ENCODE measurements around the gene ACSS3.

ACSS3 gene

DNA sequence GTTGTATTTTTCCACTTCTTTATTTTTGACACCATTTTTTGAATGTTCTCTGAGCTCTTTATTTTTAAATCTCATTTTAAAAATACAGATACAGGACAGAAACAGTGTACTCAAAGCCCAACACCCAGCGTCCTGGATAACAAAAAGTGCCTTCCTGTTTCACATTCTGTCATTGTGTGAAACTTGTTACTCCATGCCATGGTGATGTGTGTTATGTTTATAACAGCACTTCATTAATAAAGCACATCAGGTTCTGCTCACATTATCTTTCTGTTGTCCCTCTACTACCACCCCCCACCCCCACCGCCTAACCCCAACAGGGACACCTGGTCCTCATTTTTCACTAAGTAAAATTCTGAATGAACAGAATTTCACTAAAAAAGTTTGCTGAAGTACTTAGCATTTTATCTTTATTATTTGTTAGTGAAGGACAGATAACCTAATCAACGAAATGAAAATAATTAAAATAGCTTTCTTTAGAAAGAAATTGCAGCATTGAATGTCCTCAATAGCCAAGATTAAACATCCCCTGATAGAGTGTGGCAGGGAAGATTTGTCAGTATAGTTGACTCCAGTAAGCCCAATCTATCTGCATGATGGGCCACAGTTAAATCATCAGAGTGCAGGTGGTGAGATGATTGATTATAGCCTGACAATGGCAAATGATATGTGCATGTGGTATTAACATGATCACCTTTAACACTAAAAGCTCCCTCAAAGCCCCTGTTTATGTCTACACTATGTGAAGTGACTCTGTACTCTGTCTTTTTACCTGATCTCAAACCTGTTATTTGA, 153.9 kb downstream of the ACSS3 start:
- DNase-seq (ENCODE audit: low read depth): no peak

DNA sequence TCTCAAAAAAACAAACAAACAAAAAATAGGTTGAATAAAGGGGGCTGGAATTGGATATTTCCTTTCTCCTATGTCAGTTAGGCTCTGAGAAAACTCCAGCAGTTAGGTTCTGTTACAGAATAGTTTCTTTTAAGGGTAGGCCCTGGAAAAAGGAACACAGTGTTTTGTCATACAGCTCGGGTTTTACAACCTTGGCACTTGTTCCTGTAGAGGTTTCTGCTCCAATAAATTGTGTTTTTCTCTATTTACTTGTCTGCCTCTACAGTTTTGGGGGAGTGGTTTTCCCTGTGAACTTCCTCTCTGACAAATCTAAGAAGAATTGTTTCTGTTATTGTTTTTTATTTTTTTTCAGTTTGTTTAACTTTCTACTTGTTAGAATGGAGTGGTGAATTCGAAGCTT, 167.6 kb downstream of the ACSS3 start:
- DNase-seq (ENCODE audit: low read depth): no peak

DNA sequence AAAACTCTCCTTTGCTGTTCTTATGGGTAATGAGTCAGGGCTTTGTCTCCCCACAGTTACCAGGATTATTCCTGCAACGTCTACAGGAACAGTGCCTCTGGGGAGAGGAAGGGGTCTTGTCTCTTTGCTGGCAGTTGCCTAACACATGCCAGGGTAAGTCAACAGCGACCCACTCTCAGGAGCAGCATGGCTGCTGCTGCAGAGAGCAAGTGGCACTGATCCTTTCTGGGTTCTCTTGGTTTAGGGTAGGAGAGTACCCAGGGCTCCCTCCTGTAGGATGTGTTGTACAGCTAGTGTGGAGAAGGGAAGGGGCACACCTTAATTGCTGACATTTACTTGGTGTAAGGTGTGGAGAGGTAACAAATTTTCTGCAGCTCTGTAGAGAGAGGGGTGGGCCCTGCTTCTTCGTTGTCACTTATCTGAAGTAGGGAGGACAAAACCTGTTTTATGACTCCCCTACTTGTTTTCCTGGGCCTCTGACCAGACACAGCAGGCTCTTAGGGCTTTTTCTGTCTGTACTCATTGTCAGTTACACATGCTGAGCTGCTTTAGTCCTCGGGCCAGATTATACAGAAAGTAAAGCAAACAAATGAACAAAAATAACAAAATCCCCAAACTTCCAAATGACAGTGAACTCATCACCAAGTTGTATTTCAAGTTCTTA, 168.2 kb downstream of the ACSS3 start:
- no peak for DNase-seq (ENCODE audit: low read depth)

DNA sequence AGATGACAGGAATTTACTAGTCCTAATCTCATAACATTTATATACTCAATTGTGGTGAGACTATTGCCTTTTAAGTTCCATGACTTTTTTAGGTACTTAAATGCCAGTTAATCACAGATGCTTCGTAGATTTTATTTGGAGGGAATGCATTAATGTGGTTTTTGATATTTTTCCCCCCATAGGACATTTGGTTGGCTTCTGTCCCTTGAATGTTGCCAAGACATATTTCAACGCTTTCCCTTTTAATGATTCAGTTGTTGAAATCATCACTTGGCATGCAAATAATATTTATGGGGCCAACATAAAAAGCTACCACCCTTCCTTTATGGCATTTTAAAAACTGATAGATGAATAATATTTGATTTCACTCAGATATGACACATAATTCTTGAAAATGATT, 172.1 kb downstream of the ACSS3 start:
- DNase-seq (ENCODE audit: low read depth): no peak

DNA sequence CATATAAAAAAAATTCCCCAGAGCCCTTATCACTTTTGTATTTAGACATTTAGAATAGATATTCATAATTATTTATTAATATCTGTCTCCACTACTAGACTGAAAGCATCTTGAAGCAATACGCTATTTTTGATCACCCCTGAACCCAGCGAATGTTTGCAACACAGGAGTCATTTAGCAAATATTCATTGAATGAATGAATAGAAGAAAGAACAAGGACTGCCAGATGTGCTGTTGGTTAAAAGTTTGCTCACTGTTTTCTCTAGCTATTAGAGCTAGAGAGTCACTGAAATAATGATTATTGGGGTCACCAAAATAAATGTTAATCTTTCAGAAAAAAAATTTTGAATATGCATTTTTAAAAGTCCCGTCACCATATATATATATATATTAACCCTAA, 174.3 kb downstream of the ACSS3 start:
- no peak for DNase-seq (ENCODE audit: low read depth)

- no peak for DNase-seq (ENCODE audit: low read depth)
These were observed 175.5 kb downstream of the ACSS3 start for GRCh38 chr12:81253360-81253759.

DNA sequence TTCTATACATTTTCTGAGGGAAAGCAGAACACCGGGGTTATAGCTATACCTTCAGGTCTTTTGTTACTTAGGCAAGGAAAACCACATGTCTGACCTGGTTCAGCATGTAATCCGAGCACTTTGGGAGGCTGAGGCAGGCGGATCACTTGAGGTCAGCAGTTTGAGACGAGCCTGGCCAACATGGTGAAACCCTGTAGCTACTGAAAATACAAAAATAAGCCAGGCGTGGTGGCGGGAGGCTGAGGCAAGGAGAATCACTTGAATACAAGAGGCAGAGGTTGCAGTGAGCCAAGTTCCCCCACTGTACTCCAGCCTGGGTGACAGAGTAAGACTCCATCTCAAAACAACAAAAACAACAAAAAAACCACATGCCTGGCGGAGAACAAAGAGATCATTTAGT, 177.6 kb downstream of the ACSS3 start:
- DNase-seq (ENCODE audit: low read depth): no peak

GRCh38 chr12:81255947-81256346, 178.1 kb downstream of the ACSS3 start:
- DNase-seq (ENCODE audit: low read depth): no peak

DNA sequence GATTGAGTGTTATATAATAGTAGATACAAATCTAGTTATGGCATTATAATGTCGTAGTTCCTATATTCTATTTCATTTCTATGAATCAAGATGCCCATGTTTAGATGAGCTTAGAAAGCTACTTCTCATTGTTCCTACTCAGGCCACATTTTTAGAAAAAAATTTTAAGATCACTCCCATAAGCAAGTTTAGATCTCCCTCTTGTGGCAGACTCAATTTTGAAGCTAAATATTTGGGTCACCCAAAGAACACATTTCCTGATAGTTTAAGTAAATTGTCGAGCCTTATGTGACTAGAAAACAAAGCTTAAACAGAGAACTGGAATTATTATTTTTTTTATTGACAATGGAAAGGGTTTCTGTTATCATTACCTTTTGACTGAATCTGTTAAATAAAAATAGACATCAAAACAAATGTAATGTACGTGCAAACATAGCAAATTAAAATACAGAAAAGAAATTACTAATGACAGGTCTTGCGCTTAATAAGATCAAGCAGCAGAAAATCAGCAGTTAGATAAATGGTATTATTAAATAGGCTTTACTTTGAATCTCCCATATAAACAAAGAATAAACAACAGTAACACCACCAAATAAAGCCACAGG, 180.2 kb downstream of the ACSS3 start:
- DNase-seq (ENCODE audit: low read depth): no peak

- no peak for DNase-seq (ENCODE audit: low read depth)
These were observed 181.5 kb downstream of the ACSS3 start for GRCh38 chr12:81259360-81259759.

- DNase-seq (ENCODE audit: low read depth): no peak
These were observed 183.8 kb downstream of the ACSS3 start for GRCh38 chr12:81261508-81262207.

DNA sequence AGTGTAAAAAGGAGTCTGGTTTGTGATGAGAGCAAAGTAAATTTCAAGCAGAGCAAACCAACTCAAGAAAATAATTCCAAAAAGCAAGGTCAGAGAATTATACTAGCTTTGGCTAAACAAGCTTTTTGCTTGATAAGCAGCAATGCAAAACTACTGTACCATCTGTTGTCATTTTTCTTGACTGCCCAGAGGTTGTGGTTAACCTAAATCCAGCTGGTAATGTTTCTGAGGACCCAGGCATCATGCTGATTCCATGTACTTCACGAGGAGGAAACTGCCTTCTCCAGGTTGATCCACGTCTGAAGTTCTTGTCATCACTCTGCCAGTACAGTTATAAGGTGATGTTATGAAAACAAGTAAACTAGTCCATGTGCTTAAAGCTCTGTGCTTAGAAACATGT, 185.2 kb downstream of the ACSS3 start:
- DNase-seq (ENCODE audit: low read depth): no peak

- no peak for DNase-seq (ENCODE audit: low read depth)
These were observed 192.5 kb downstream of the ACSS3 start for GRCh38 chr12:81270385-81270784.

- no peak for DNase-seq (ENCODE audit: low read depth)
These were observed 197.0 kb downstream of the ACSS3 start for GRCh38 chr12:81274637-81275529.

GRCh38 chr12:81284137-81284536, 206.3 kb downstream of the ACSS3 start:
- no peak for DNase-seq (ENCODE audit: low read depth)

DNA sequence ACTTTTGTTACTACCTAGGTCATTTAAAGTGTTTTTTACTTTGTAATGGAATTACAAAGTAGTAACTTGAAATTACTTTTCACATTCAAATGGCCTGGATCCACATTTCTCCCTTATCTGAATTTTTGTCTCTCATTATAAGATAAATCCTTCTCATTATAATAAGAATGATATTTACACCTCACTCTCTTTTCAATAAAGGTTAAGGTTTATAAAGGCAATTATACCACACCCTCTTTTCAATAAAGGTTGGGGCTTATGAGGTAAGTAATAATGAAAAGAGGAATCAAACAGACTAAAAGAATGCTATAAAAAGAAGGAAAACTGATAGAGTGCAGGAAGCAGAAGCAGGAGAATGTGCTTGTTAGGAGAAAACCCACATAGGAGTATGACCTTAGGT, 210.8 kb downstream of the ACSS3 start:
- DNase-seq (ENCODE audit: low read depth): no peak

DNA sequence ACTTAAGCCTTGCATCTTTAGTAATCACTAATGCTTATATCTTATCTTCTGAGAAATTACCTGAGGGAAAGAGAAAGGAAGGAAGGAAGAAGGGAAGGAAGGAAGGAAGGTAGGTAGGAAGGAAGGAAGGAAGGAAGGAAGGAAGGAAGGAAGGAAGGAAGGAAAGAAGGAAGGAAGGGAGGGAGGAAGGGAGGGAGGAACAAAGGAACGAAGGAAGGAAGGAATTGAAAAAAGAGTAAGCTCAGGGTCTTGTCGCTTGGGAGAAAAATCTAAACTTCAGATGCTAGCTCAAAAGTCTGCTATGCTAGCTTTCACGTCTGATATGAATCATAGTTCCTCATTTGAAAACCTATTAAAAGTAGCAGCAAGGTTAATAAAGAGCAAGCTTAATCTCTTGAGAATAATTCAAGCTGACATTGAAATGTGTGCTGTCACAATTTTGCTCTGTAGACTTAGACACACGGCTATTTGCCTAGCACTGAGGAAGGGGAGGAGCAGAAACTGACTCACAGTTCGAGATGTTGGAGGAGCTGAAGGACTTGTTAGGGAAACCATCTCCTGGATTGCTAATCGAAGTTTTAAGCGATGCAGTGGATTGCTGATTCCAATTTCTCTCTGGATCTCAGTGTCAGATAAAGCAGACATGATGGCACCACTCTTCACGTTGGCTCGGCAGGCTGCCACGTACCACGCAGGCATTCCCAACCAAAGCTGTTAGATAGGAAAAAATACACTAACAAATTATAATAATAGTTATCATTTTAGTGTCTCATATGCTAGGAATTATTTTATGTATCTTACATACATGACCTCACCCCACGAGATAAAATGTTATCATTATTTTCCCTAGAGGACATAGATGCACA, 216.7 kb downstream of the ACSS3 start:
- DNase-seq (ENCODE audit: low read depth): no peak

DNA sequence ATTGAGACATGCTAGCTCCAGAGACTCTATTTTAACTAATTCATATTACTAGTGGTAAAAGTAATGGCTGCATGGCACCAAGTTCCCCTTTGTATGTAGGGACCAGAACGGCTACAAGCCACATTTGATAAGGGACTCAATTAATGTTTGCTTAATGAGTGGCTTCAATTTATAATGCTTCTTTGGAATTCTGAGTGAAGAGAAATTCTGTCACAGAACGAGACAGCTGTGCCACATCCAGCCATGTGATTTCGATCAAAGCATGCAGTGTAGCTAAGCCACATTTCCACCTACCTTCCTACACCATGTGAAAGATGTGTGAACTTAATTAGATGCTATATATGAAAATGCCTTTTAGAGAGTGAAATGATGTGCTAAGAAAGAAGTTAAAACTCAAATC, 217.4 kb downstream of the ACSS3 start:
- DNase-seq (ENCODE audit: low read depth): no peak

DNA sequence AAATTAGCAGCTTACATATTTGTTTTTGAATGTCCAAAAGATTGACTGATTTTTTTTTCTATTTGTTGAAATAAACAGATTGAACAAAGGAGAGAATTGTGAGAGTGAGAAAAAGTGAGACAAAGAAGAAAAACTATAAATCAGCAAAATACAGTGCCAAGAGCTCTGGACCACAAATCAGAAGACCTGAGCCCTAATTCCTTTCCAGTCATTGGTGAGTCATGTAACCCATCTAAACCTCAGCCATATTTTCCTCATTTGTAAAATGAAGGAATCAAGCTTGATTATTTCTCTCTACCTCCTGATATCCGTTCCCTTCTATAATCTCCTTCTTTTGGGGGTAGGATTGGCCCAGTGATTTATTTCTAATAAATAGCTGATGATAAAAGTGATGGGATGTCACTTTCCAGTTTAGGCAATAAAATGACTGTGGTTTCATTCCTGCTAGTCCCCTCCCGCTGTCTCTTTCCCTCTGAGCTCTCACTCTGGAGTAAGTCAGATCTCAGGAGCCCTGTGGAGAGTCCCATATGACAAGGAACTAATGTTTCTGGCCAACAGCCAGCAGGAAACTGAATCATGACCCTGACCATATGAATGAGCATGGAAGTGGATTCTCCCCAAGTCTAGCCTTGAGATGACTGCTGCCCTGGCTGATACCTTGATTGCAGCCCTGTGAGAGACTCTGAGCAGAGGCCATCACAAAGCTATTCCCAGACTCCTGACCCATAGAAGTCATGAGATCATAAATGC, 218.9 kb downstream of the ACSS3 start:
- no peak for DNase-seq (ENCODE audit: low read depth)

- DNase-seq (ENCODE audit: low read depth): no peak
These were observed 219.7 kb downstream of the ACSS3 start for GRCh38 chr12:81297601-81298000.

Measured in T-helper 22 cell (primary cell).